Colonic mucosa (tissue), 4 donors: ENCODE data around the gene MIGA2. TPM values are rescaled to one million over a fixed set of nuclear protein-coding genes. Genes with fewer than 3 reads are reported as not detected.

Source experiments
- DNase-seq: peaks from one replicate; pipeline ENCODE4 v3.0.0-alpha.2; 2020
- H3K27ac ChIP-seq: fragments of 200-600 bp; one replicate; pipeline ENCODE4 v1.8.0; 2021
- H3K27me3 ChIP-seq: fragments of 200-600 bp; one replicate; pipeline ENCODE4 v1.8.0; 2021
- H3K36me3 ChIP-seq: fragments of 200-600 bp; one replicate; pipeline ENCODE4 v1.8.0; 2021
- H3K4me1 ChIP-seq: fragments of 200-600 bp; one replicate; pipeline ENCODE4 v1.8.0; 2021; ENCODE audit warnings: mild to moderate bottlenecking
- H3K4me3 ChIP-seq: fragments of 200-600 bp; one replicate; pipeline ENCODE4 v1.8.0; 2021
- H3K9ac ChIP-seq, 2 donors: one replicate each; pipeline ENCODE4 v1.7.0; 2013; ENCODE audit warnings: control low read depth in 2 of 2, low read depth in 2 of 2, low read length in 2 of 2
- H3K9me3 ChIP-seq: fragments of 200-600 bp; one replicate; pipeline ENCODE4 v1.8.0; 2021
- intact Hi-C: fragments of 100-400 bp; cut with DNase I; formaldehyde crosslinking; loops from one replicate; pipeline ENCODE4 v1.14.1; 2022
- total RNA-seq, 2 donors: library from RNA; stranded (reverse); fragmentation: NEBNext Ultra II Directional in 1 of 2; extraction: Animal tissue kit (Norgen Biotek cat#: 25700) in 1 of 2; gene quantifications; one replicate each; pipeline ENCODE4 v1.2.1, GENCODE V29; 2021
- TF ChIP-seq, protein P1 (sequence below): fragments of 200-600 bp; IDR thresholded peaks from one replicate; pipeline ENCODE4 v1.8.0; 2022; ENCODE audit warnings: antibody characterized with exemption, mild to moderate bottlenecking
- donor health status: healthy.
- donor health status: DM: no; HTN: no; CAD: no.
- donor health status: DM: no; HTN: no; CAD: no.

The MIGA2 gene
- total RNA-seq, 2 donors from 2014 or later: 47.4 to 74.8 TPM

- Histone ChIP-seq H3K4me1 (peaks cover 11% of the 10 kb centered on the region), H3K36me3 (no peaks in the 10 kb centered on the region), H3K27me3 (no peaks in the 10 kb centered on the region), H3K9ac (no peak overlapping the region), H3K9me3 (no peaks in the 10 kb centered on the region), H3K4me3 (no peak overlapping the region), H3K27ac (no peak overlapping the region)
- TF ChIP-seq, protein P1, sequence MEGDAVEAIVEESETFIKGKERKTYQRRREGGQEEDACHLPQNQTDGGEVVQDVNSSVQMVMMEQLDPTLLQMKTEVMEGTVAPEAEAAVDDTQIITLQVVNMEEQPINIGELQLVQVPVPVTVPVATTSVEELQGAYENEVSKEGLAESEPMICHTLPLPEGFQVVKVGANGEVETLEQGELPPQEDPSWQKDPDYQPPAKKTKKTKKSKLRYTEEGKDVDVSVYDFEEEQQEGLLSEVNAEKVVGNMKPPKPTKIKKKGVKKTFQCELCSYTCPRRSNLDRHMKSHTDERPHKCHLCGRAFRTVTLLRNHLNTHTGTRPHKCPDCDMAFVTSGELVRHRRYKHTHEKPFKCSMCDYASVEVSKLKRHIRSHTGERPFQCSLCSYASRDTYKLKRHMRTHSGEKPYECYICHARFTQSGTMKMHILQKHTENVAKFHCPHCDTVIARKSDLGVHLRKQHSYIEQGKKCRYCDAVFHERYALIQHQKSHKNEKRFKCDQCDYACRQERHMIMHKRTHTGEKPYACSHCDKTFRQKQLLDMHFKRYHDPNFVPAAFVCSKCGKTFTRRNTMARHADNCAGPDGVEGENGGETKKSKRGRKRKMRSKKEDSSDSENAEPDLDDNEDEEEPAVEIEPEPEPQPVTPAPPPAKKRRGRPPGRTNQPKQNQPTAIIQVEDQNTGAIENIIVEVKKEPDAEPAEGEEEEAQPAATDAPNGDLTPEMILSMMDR: no peak
- intact Hi-C loops: no loop called here
- DNase-seq: no peak
These were observed 77.3 kb downstream of the MIGA2 start for GRCh38 chr9:129113645-129114304.

DNA sequence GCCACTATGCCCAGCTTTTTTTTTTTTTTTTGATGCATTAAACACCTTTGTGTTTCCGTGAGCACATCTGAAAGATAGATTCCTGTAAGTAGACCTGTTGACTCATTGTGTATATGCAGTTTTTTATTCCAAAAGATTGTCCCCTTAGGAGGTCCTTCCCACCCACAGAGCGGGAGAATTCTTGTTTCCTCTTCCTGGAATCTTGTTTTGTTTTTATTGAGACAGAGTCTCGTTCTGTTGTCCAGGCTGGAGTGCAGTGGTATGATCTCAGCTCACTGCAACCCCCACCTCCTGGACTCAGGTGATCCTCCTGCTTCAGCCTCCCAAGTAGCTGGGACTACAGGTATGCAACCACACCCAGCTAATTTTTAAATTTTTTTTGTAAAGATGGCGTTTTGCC, 82.4 kb downstream of the MIGA2 start:
- Histone ChIP-seq H3K9ac (no peak overlapping the region), H3K4me3 (no peak overlapping the region), H3K36me3 (peaks cover 8% of the 10 kb centered on the region), H3K27me3 (no peaks in the 10 kb centered on the region), H3K9me3 (no peaks in the 10 kb centered on the region), H3K27ac (no peak overlapping the region), H3K4me1 (no peaks in the 10 kb centered on the region)
- intact Hi-C loops: no loop called here
- DNase-seq: no peak
- TF ChIP-seq, protein P1: no peak

- no peaks in the 10 kb centered on the region for H3K4me1 ChIP-seq
- H3K9ac ChIP-seq: no peak overlapping the region
- intact Hi-C loops: no loop called here
- H3K27me3 ChIP-seq: no peaks in the 10 kb centered on the region
- H3K9me3 ChIP-seq: no peaks in the 10 kb centered on the region
- H3K4me3 ChIP-seq: no peak overlapping the region
- TF ChIP-seq, protein P1: no peak
- no peak for DNase-seq
- peaks cover 8% of the 10 kb centered on the region for H3K36me3 ChIP-seq
- H3K27ac ChIP-seq: no peak overlapping the region
These were observed 85.1 kb downstream of the MIGA2 start for GRCh38 chr9:129121483-129121882.

Other genes starting within 250 kb of the MIGA2 start
- 10 to 100 TPM; 17.4 to 21.6 TPM for gene TBC1D13, start 249.4 kb upstream of the MIGA2 start, total RNA-seq
- 10 to 100 TPM; 59.5 to 66.4 TPM for gene ENDOG, start 218.1 kb upstream of the MIGA2 start, total RNA-seq
- gene SPOUT1, start 206.8 kb upstream of the MIGA2 start, total RNA-seq: 10 to 100 TPM; 25.1 to 66.6 TPM
- gene KYAT1, start 154.7 kb upstream of the MIGA2 start, total RNA-seq: 1 to 10 TPM; 2.0 to 5.1 TPM
- 10 to 100 TPM; 26.5 to 31.5 TPM for gene LRRC8A, start 154.5 kb upstream of the MIGA2 start, total RNA-seq
- 1 to 10 TPM; 1.8 to 6.6 TPM for gene PHYHD1, start 115.6 kb upstream of the MIGA2 start, total RNA-seq
- gene DOLK, start 89.0 kb upstream of the MIGA2 start, total RNA-seq: 10 to 100 TPM in 1 of 2 donors, 1 to 10 TPM in 1; 7.9 to 15.8 TPM
- 10 to 100 TPM; 26.8 to 43.9 TPM for gene NUP188, start 88.9 kb upstream of the MIGA2 start, total RNA-seq
- gene SH3GLB2, start 8.3 kb upstream of the MIGA2 start, total RNA-seq: 100 to 1,000 TPM; 109 to 110 TPM
- gene DOLPP1, start 44.5 kb downstream of the MIGA2 start, total RNA-seq: 10 to 100 TPM; 33.9 to 37.3 TPM
- 10 to 100 TPM; 62.3 to 78.3 TPM for gene CRAT, start 74.2 kb downstream of the MIGA2 start, total RNA-seq
- gene PTPA, start 74.8 kb downstream of the MIGA2 start, total RNA-seq: 100 to 1,000 TPM in 1 of 2 donors, 10 to 100 TPM in 1; 94.5 to 142 TPM
- 1 to 10 TPM; 9.1 to 9.6 TPM for gene IER5L, start 141.6 kb downstream of the MIGA2 start, total RNA-seq